ENCODE data around the gene FNDC5. TPM values are rescaled to one million over a fixed set of nuclear protein-coding genes. Genes with fewer than 3 reads are reported as not detected.
A peak's percentile ranks its signal among the peaks of the same experiment; 100 is the strongest.

FNDC5 gene
- total and polyA plus RNA-seq, 9 of the 15 experiments (the other 6 are each of a cell fraction or from before 2014, with no cell fraction given) = 0.06 to 2.1 (median 0.22) TPM

DNA sequence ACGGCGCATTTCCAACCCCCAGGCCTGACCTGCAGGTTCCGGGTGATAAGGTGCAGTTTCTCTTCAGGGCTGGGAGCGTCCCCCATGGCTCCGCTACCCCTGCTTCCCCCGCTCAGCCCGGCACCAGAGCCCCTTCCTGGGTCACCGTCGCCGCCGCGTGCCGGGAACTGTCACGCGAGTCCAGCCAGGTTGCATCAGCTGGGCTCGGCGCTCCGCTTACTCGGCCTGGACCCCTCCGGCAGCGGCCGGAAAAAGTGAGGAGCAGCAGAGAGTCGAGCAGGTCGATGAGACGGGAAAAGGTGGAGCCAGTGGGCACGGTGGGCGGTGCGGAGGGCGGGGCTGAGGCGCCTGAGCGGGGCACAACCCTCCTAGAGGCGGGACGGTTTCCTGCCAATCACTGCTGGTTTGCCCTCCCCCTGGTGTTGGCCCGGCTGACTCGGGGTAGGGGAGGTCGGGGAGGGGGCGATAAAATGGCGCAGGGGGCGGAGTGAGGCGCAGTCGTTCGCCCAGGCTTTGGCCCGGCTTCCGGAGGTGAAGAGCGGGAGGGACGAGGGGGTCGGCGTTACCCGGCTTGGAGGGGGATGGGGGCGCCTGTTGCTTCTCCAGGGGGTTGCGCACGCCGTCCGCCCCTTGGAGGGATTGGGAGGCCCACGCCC lies 53.4 kb downstream of the FNDC5 start, which contains the start of the genes S100PBP and YARS1 (continued):
- TF ChIP-seq, protein P1, sequence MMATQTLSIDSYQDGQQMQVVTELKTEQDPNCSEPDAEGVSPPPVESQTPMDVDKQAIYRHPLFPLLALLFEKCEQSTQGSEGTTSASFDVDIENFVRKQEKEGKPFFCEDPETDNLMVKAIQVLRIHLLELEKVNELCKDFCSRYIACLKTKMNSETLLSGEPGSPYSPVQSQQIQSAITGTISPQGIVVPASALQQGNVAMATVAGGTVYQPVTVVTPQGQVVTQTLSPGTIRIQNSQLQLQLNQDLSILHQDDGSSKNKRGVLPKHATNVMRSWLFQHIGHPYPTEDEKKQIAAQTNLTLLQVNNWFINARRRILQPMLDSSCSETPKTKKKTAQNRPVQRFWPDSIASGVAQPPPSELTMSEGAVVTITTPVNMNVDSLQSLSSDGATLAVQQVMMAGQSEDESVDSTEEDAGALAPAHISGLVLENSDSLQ (IDR thresholded peaks at IDR 0.05) = peak; percentile 99
- TF ChIP-seq RCOR1 (IDR thresholded peaks at IDR 0.05; ENCODE audit: borderline replicate concordance in 1 of 2, low read depth in 2 of 2, low read length in 2 of 2) (peak in 1 of 2 experiments; percentile 78; a peak in 2 of 4 replicates), NR3C1 (CRISPR knock-in tag; IDR thresholded peaks at IDR 0.05) (no peak), POLR2AphosphoS5 (IDR thresholded peaks at IDR 0.05; ENCODE audit: control insufficient read depth, insufficient read depth, low read depth, low read length) (peak; percentile 88), MCM3 (IDR thresholded peaks at IDR 0.05) (no peak), TOE1 (IDR thresholded peaks at IDR 0.05; ENCODE audit: borderline replicate concordance) (peak; percentile 98), TOE1 (CRISPR knock-in tag; IDR thresholded peaks at IDR 0.05; ENCODE audit: borderline replicate concordance, low read depth) (peak; percentile 82; the same call in 1 of the 2 replicates), ETV6 (IDR thresholded peaks at IDR 0.05; ENCODE audit: borderline replicate concordance in 1 of 2, low read depth in 2 of 2, low read length in 1 of 2) (peak in 1 of 2 experiments; percentile 61; a peak in 1 of 4 replicates), ETV6 (CRISPR knock-in tag; IDR thresholded peaks at IDR 0.05; ENCODE audit: borderline replicate concordance) (no peak; the same call in 1 of the 2 replicates), PBX2 (CRISPR knock-in tag; IDR thresholded peaks at IDR 0.05; ENCODE audit: low read depth) (peak; percentile 88), PBX2 (tag; conservative IDR thresholded peaks at IDR 0.05; ENCODE audit: low read depth) (peak; percentile 93), ZNF318 (IDR thresholded peaks at IDR 0.05; ENCODE audit: borderline replicate concordance in 1 of 2, low read depth in 1 of 2) (peak in 1 of 2 experiments; percentile 94; a peak in 2 of 4 replicates)
- TF ChIP-seq, protein P2, sequence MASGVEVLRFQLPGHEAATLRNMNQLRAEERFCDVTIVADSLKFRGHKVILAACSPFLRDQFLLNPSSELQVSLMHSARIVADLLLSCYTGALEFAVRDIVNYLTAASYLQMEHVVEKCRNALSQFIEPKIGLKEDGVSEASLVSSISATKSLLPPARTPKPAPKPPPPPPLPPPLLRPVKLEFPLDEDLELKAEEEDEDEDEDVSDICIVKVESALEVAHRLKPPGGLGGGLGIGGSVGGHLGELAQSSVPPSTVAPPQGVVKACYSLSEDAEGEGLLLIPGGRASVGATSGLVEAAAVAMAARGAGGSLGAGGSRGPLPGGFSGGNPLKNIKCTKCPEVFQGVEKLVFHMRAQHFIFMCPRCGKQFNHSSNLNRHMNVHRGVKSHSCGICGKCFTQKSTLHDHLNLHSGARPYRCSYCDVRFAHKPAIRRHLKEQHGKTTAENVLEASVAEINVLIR (CRISPR knock-in tag; IDR thresholded peaks at IDR 0.05) = peak; percentile 34; the same call in 1 of the 2 replicates

Measured in K562 (cell line).